CD4-positive, alpha-beta T cell (primary cell): ENCODE results near the gene RNF113B. TPM values are rescaled to one million over a fixed set of nuclear protein-coding genes. Genes with fewer than 3 reads are reported as not detected.

Experiments
- ATAC-seq: fragments of 200-7000 bp; cut with Tn5 transposase; one replicate; pipeline ENCODE4 v1.10.0; 2022; ENCODE audit warnings: mild to moderate bottlenecking; ENCODE audit not compliant: poor library complexity
- CTCF ChIA-PET: fragments of 350-600 bp; sonication (Branson Sonifier 250); formaldehyde crosslinking; loops from one replicate; lab custom pipeline; 2021; ENCODE audit warnings: antibody characterized with exemption, inconsistent platforms; lab: Charles Lee
- POLR2A ChIA-PET: fragments of 350-600 bp; sonication (Branson Sonifier 250); formaldehyde crosslinking; loops from one replicate; lab custom pipeline; 2021; ENCODE audit warnings: antibody characterized with exemption, inconsistent platforms; lab: Charles Lee
- DNase-seq, 14 experiments: peaks; one replicate each; pipeline ENCODE4 v3.0.0-alpha.2; 2013 to 2020; ENCODE audit warnings: mixed read lengths in 2 of 14
- H3K27ac ChIP-seq, 2 donors: one replicate each; pipeline versions ENCODE4 v1.5.1 to v1.7.0; 2013; ENCODE audit warnings: low read length in 2 of 2, low read depth in 1 of 2, mild to moderate bottlenecking in 1 of 2
- H3K27me3 ChIP-seq, 2 experiments: 1 replicate in 1 of 2; 2 replicates in 1 of 2; pipeline versions ENCODE4 v1.6.1 to v1.7.0; 2013; ENCODE audit warnings: low read length in 2 of 2, control low read depth in 1 of 2, mild to moderate bottlenecking in 1 of 2, moderate library complexity in 1 of 2; ENCODE audit not compliant: insufficient read depth in 2 of 2, control insufficient read depth in 1 of 2
- H3K36me3 ChIP-seq: one replicate; pipeline ENCODE4 v1.6.1; 2013; ENCODE audit warnings: low read length, control low read depth; ENCODE audit not compliant: insufficient read depth
- H3K4me1 ChIP-seq: one replicate; pipeline ENCODE4 v1.6.1; 2013; ENCODE audit warnings: low read length, control low read depth; ENCODE audit not compliant: insufficient read depth
- H3K4me3 ChIP-seq: one replicate; pipeline ENCODE4 v1.5.1; 2013; ENCODE audit warnings: mild to moderate bottlenecking, low read length, moderate library complexity
- H3K9me3 ChIP-seq, 2 experiments: 1 replicate in 1 of 2; 2 replicates in 1 of 2; pipeline versions ENCODE4 v1.6.1 to v1.7.0; 2013; ENCODE audit warnings: low read length in 2 of 2, mild to moderate bottlenecking in 2 of 2, control low read depth in 1 of 2, moderate library complexity in 1 of 2; ENCODE audit not compliant: control insufficient read depth in 1 of 2, insufficient read depth in 1 of 2
- H3K27ac Mint-ChIP-seq: one replicate; pipeline ENCODE4 v1.8.0; 2020; ENCODE audit warnings: mixed read lengths
- H3K27me3 Mint-ChIP-seq: one replicate; pipeline ENCODE4 v1.8.0; 2021; ENCODE audit warnings: mixed read lengths
- H3K36me3 Mint-ChIP-seq: one replicate; pipeline ENCODE4 v1.8.0; 2021; ENCODE audit warnings: low read depth, mixed read lengths
- H3K4me1 Mint-ChIP-seq: one replicate; pipeline ENCODE4 v1.8.0; 2021; ENCODE audit warnings: low read depth, mixed read lengths
- H3K4me3 Mint-ChIP-seq: one replicate; pipeline ENCODE4 v1.8.0; 2020; ENCODE audit warnings: mild to moderate bottlenecking, mixed read lengths
- H3K9me3 Mint-ChIP-seq: one replicate; pipeline ENCODE4 v1.8.0; 2020; ENCODE audit warnings: mixed read lengths
- intact Hi-C, 2 experiments: fragments of 100-400 bp; cut with DNase I in 1 of 2; cut with micrococcal nuclease in 1 of 2; formaldehyde crosslinking; loops; one replicate each; pipeline versions ENCODE4 v1.15.1 to v1.9.0; 2023 to 2025; cut with DNase I, micrococcal nuclease
- total RNA-seq, 174 experiments: library from RNA in 2 of 174; stranded (reverse) in 2 of 174; gene quantifications; one replicate each; pipeline ENCODE4 v1.2.3 and lab custom pipeline; 2021 to 2026
- TF ChIP-seq, protein P1 (sequence below): fragments of 200-600 bp; IDR thresholded peaks from one replicate; pipeline ENCODE4 v1.8.0; 2022; ENCODE audit warnings: antibody characterized with exemption, mild to moderate bottlenecking

RNF113B gene
- total RNA-seq, 2 experiments from 2014 or later: not detected

GRCh38 chr13:98158172-98158899 lies 18.7 kb downstream of the RNF113B start:
- H3K9me3 ChIP-seq: no peaks in the 10 kb centered on the region
- ChIA-PET POLR2A (no interaction called here), CTCF (no interaction called here)
- ATAC-seq: no peak
- no peaks in the 10 kb centered on the region for H3K9me3 Mint-ChIP-seq
- TF ChIP-seq, protein P1, sequence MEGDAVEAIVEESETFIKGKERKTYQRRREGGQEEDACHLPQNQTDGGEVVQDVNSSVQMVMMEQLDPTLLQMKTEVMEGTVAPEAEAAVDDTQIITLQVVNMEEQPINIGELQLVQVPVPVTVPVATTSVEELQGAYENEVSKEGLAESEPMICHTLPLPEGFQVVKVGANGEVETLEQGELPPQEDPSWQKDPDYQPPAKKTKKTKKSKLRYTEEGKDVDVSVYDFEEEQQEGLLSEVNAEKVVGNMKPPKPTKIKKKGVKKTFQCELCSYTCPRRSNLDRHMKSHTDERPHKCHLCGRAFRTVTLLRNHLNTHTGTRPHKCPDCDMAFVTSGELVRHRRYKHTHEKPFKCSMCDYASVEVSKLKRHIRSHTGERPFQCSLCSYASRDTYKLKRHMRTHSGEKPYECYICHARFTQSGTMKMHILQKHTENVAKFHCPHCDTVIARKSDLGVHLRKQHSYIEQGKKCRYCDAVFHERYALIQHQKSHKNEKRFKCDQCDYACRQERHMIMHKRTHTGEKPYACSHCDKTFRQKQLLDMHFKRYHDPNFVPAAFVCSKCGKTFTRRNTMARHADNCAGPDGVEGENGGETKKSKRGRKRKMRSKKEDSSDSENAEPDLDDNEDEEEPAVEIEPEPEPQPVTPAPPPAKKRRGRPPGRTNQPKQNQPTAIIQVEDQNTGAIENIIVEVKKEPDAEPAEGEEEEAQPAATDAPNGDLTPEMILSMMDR: no peak
- no peaks in the 10 kb centered on the region for H3K36me3 Mint-ChIP-seq
- H3K27me3 Mint-ChIP-seq: peaks cover 23% of the 10 kb centered on the region
- peaks cover 0 to 4% of the 10 kb centered on the region in 2 experiments for H3K27me3 ChIP-seq
- H3K4me1 ChIP-seq: no peaks in the 10 kb centered on the region
- H3K4me1 Mint-ChIP-seq: no peaks in the 10 kb centered on the region
- H3K27ac ChIP-seq: no peak overlapping the region
- intact Hi-C loops: no loop called here
- no peak overlapping the region for H3K4me3 Mint-ChIP-seq
- H3K4me3 ChIP-seq: no peak overlapping the region
- H3K27ac Mint-ChIP-seq: no peak overlapping the region
- DNase-seq: no peak
- no peaks in the 10 kb centered on the region for H3K36me3 ChIP-seq

- H3K4me1 Mint-ChIP-seq: no peaks in the 10 kb centered on the region
- H3K27me3 Mint-ChIP-seq: peaks cover 27% of the 10 kb centered on the region
- Histone ChIP-seq H3K27ac (no peak overlapping the region), H3K36me3 (no peaks in the 10 kb centered on the region), H3K27me3 (peaks cover 0 to 4% of the 10 kb centered on the region in 2 experiments), H3K9me3 (no peaks in the 10 kb centered on the region), H3K4me1 (no peaks in the 10 kb centered on the region), H3K4me3 (no peak overlapping the region)
- H3K27ac Mint-ChIP-seq: no peak overlapping the region
- intact Hi-C loops: no loop called here
- TF ChIP-seq, protein P1: no peak
- H3K36me3 Mint-ChIP-seq: no peaks in the 10 kb centered on the region
- ATAC-seq (no peak), DNase-seq (no peak)
- ChIA-PET POLR2A (no interaction called here), CTCF (no interaction called here)
- H3K9me3 Mint-ChIP-seq: no peaks in the 10 kb centered on the region
- no peak overlapping the region for H3K4me3 Mint-ChIP-seq
Measured at GRCh38 chr13:98157609-98158008, 19.5 kb downstream of the RNF113B start.

DNA sequence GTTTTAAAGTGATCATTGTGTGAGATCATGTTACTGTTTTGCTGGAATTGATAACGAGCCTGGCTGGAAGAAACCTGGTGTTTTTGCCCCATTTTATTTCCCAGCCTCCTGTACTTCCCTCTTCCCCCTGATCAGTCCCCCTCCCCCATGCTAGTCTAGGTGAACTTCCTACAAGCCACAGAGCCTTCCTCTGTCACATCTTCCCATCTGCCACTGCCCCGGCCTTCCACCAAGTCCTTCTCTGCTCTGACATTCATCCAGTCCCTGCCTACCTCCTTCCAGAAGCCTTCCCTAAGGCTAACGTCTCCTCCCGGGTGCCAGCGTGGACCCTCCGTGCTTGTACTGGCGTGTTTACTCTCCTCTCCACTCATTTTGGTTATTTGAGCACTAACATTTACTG lies 19.9 kb downstream of the RNF113B start:
- CTCF ChIA-PET: no interaction called here

More for the DNA sequence above, 19.9 kb downstream of the RNF113B start:
- ATAC-seq: no peak
- intact Hi-C loops: no loop called here
- Mint-ChIP-seq H3K27ac (no peak overlapping the region), H3K4me1 (no peaks in the 10 kb centered on the region), H3K27me3 (peaks cover 32% of the 10 kb centered on the region), H3K4me3 (no peak overlapping the region), H3K36me3 (no peaks in the 10 kb centered on the region), H3K9me3 (no peaks in the 10 kb centered on the region)
- Histone ChIP-seq H3K4me1 (no peaks in the 10 kb centered on the region), H3K36me3 (no peaks in the 10 kb centered on the region), H3K27me3 (peaks cover 3 to 4% of the 10 kb centered on the region in 2 experiments), H3K9me3 (no peaks in the 10 kb centered on the region), H3K27ac (no peak overlapping the region), H3K4me3 (no peak overlapping the region)
- no peak for DNase-seq
- TF ChIP-seq, protein P1: no peak
- POLR2A ChIA-PET: no interaction called here
